Esophagus squamous epithelium (tissue), 5 donors: Measurements from ENCODE around the gene AGTRAP. TPM values are rescaled to one million over a fixed set of nuclear protein-coding genes. Genes with fewer than 3 reads are reported as not detected.

Experiments used
- DNase-seq: peaks from one replicate; lab custom pipeline; 2025; lab: John Stamatoyannopoulos, UW
- H3K27ac ChIP-seq, 4 donors: fragments of 200-600 bp; sonication (generic); one replicate each; pipeline ENCODE4 v1.5.1; 2016 to 2019; ENCODE audit warnings: mild to moderate bottlenecking in 1 of 4
- H3K27me3 ChIP-seq, 4 donors: fragments of 200-600 bp; sonication (generic); 1 replicate in 3 of 4; 2 replicates in 1 of 4; pipeline versions ENCODE4 v1.5.1 to v1.6.0; 2017 to 2021; ENCODE audit warnings: antibody characterized with exemption in 1 of 4
- H3K36me3 ChIP-seq, 3 donors: fragments of 200-600 bp; sonication (generic); one replicate each; pipeline ENCODE4 v1.5.1; 2016 to 2019
- H3K4me1 ChIP-seq, 3 donors: fragments of 200-600 bp; sonication (generic); one replicate each; pipeline ENCODE4 v1.5.1; 2017 to 2019
- H3K4me3 ChIP-seq, 4 donors: fragments of 200-600 bp; sonication (generic); 1 replicate in 3 of 4; 2 replicates in 1 of 4; pipeline ENCODE4 v1.5.1; 2016 to 2019; ENCODE audit warnings: mild to moderate bottlenecking in 2 of 4, moderate library complexity in 1 of 4
- H3K9me3 ChIP-seq, 3 donors: fragments of 200-600 bp; sonication (generic); one replicate each; pipeline ENCODE4 v1.5.1; 2016 to 2019
- POLR2A ChIP-seq, 4 donors: fragments of 450-650 bp; IDR thresholded peaks; one replicate each; pipeline ENCODE4 v1.6.1; 2017; ENCODE audit warnings: antibody characterized with exemption in 4 of 4, mild to moderate bottlenecking in 4 of 4, moderate library complexity in 3 of 4
- WGBS, 2 donors: methylation state at CpG; one replicate each; pipeline ENCODE4 v1.1.5; 2018; 5-methylcytosine and 5-hydroxymethylcytosine counted together
- intact Hi-C: fragments of 100-400 bp; cut with DNase I; formaldehyde crosslinking; loops from one replicate; pipeline ENCODE4 v1.15.0; 2022
- total RNA-seq, 4 donors: library from RNA; depleted of rRNA; stranded (reverse); fragments of >200 nt; gene quantifications; one replicate each; pipeline ENCODE4 v1.1.0, GENCODE V29; 2016
- TF ChIP-seq, protein P1 (sequence below), 6 experiments: fragments of 450-650 bp in 4 of 6; fragments of 200-600 bp in 2 of 6; sonication (generic) in 2 of 6; IDR thresholded peaks; one replicate each; pipeline ENCODE4 v1.5.1; 2016 to 2019; ENCODE audit warnings: antibody characterized with exemption in 6 of 6, mild to moderate bottlenecking in 4 of 6, moderate library complexity in 4 of 6
- donor health status: DM: yes; HTN: yes; CAD: no.

The AGTRAP gene
- total RNA-seq, 4 donors from 2014 or later = 34.5 to 89.5 (median 50.7) TPM

DNA sequence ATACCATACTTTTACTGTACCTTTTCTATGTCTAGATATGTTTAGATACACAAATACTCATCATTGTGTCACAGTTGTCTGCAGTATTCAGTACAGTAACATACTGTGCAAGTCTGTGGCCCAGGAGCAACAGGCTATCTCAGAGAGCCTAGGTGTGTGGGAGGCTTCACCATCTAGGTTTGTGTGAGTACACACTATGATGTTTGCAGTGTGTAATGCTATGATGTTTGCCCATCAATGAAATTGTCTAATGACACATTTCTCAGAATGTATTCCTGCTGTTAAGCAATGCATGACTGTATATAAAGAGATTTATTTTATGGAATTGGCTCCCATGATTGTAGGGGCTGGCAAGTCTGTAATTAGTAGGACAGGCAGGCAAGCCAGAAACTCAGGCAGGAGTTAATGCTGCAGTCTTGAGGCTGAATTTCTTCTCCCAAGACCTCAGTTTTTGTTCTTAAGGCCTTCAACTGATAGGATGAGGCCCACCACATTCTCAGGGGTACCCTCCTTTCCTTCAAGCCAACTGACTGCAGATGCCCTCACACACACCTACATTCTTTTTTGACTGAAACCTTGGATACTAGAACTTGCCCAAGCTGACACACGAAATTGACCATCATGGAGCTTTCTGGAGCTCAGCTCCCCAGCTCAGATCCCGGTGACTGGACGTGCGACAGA lies 7.7 kb upstream of the AGTRAP start:
- WGBS, 2 donors = 97 to 100% methylated on average over 1 to 4 of the region's 4 CpGs
- Histone ChIP-seq H3K36me3 (no peaks in the 10 kb centered on the region), H3K4me3 (no peak overlapping the region), H3K9me3 (no peaks in the 10 kb centered on the region), H3K27me3 (no peaks in the 10 kb centered on the region), H3K27ac (no peak overlapping the region), H3K4me1 (peaks cover 13 to 44% (median 38%) of the 10 kb centered on the region in 3 donors)
- TF ChIP-seq, protein P1, sequence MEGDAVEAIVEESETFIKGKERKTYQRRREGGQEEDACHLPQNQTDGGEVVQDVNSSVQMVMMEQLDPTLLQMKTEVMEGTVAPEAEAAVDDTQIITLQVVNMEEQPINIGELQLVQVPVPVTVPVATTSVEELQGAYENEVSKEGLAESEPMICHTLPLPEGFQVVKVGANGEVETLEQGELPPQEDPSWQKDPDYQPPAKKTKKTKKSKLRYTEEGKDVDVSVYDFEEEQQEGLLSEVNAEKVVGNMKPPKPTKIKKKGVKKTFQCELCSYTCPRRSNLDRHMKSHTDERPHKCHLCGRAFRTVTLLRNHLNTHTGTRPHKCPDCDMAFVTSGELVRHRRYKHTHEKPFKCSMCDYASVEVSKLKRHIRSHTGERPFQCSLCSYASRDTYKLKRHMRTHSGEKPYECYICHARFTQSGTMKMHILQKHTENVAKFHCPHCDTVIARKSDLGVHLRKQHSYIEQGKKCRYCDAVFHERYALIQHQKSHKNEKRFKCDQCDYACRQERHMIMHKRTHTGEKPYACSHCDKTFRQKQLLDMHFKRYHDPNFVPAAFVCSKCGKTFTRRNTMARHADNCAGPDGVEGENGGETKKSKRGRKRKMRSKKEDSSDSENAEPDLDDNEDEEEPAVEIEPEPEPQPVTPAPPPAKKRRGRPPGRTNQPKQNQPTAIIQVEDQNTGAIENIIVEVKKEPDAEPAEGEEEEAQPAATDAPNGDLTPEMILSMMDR (IDR thresholded peaks at IDR 0.05) = no peak
- TF ChIP-seq POLR2A (IDR thresholded peaks at IDR 0.05) = no peak
- DNase-seq = no peak
- intact Hi-C loops = no loop called here

DNA sequence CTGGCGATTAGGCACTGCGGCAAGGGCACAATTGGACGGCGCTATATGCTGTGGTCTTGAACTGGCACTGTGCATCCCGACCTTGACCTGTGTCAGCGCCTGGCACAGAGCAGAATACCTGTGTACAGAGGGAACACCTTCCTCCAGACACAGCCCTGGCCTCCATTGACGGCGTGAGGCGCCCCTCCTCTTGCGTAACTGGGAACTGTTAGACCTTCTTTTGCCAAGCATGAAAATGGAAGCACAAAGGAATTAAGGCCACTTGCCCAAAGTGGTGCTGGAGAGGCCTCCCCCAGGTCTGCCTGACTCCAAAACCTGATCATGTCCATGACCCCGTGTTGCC lies 6.8 kb upstream of the AGTRAP start:
- Histone ChIP-seq H3K36me3 (no peaks in the 10 kb centered on the region), H3K27me3 (no peaks in the 10 kb centered on the region), H3K9me3 (no peaks in the 10 kb centered on the region), H3K27ac (peak overlapping the region in 1 of 4 donors; percentile 91), H3K4me3 (no peak overlapping the region), H3K4me1 (peaks cover 13 to 47% (median 38%) of the 10 kb centered on the region in 3 donors)
- TF ChIP-seq, protein P1 (IDR thresholded peaks at IDR 0.05) = no peak
- TF ChIP-seq POLR2A (IDR thresholded peaks at IDR 0.05) = no peak
- no peak for DNase-seq
- 84 to 100% methylated on average over 2 to 8 of the region's 11 CpGs for WGBS, 2 donors
- intact Hi-C loops = no loop called here

DNA sequence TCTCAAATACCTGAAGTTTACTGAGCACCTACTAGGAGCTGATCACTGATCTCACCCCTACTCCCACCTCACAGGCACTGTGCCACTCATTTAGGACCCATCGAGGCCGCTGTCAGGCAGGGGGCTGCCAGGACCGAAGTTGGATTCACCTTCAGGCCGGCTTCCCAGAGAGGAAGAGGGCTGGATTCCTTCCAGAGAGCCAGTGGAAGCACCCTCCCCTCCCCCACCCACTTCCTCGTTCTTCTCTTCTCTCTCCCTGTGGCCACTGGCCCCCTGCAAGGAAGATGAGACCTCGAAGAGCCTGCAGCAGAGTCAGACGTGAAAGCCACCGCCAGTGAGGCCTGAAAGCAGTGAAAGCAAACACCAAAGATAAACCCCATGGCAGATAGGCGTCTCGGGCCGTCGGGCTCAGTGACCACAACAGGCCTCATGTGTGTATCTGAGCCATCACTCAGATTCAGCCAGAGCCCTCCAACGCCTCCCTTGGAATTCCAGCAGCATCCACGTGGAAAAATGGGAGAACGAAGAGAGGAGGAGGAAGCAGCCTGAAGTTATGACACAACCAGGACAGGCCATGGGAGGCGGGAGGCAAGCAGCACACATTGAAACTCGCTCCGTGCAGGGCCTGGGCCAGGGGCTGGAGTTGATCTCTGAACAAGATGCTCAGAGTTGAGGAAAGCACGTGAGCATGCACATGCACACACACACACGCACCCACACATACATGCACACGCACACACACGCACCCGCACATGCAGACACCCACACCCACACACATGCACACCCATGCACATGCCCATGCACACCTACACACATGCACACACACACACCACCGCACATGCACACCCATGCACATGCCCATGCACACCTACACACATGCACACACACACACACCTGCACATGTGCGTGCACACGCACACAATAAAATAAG lies 6.2 kb upstream of the AGTRAP start:
- H3K4me1 ChIP-seq = peaks cover 13 to 47% (median 38%) of the 10 kb centered on the region in 3 donors
- TF ChIP-seq POLR2A (IDR thresholded peaks at IDR 0.05) = no peak
- TF ChIP-seq, protein P1 (IDR thresholded peaks at IDR 0.05) = no peak
- H3K4me3 ChIP-seq = no peak overlapping the region
- WGBS, 2 donors = 64 to 73% methylated on average over 11 to 14 of the region's 26 CpGs
- no peaks in the 10 kb centered on the region for H3K9me3 ChIP-seq
- H3K36me3 ChIP-seq = no peaks in the 10 kb centered on the region
- DNase-seq = no peak
- no peaks in the 10 kb centered on the region for H3K27me3 ChIP-seq
- H3K27ac ChIP-seq = peak overlapping the region in 1 of 4 donors; percentile 91
- intact Hi-C loops = no loop called here

DNA sequence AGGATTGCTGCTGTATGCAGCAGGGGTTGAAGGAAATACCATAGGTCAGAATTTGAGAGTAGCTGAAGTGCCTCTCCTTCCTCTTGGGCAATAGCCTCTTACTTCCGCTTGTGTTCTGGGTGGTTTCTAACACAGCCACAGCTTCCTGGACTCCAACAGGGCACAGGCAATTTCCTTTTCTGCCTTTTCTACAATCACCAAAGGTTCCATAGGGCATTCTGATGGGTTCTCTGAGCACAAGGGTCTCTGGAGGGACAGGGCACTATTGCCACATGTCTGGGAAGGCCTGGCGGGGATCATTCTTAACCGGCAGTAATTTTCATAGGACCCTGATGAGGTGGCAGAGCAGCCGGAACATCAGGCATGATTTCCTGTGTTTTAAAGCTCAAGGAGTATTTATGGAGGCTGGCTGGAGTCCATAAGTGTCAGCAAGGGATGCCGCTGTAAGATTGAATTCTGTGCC lies 5.5 kb upstream of the AGTRAP start:
- 39 to 46% methylated on average over 5 of the region's 5 CpGs for WGBS, 2 donors
- Histone ChIP-seq H3K36me3 (no peaks in the 10 kb centered on the region), H3K9me3 (no peaks in the 10 kb centered on the region), H3K4me1 (peaks cover 13 to 51% (median 41%) of the 10 kb centered on the region in 3 donors), H3K27me3 (no peaks in the 10 kb centered on the region), H3K4me3 (peak overlapping the region in 1 of 4 donors; percentile 32), H3K27ac (peak overlapping the region; percentile 77 to 91 (median 84))
- intact Hi-C loops = no loop called here
- DNase-seq = no peak
- TF ChIP-seq, protein P1 (IDR thresholded peaks at IDR 0.05) = no peak
- TF ChIP-seq POLR2A (IDR thresholded peaks at IDR 0.05) = no peak
